GM18870 (cell line): ENCODE data around the gene MEGF6.

ENCODE experiments used
- ATAC-seq: cut with Tn5 transposase; IDR thresholded peaks from one replicate; pipeline ENCODE4 v1.9.1; 2021; ENCODE audit warnings: moderate library complexity; ENCODE audit not compliant: unreplicated experiment

MEGF6 gene

DNA sequence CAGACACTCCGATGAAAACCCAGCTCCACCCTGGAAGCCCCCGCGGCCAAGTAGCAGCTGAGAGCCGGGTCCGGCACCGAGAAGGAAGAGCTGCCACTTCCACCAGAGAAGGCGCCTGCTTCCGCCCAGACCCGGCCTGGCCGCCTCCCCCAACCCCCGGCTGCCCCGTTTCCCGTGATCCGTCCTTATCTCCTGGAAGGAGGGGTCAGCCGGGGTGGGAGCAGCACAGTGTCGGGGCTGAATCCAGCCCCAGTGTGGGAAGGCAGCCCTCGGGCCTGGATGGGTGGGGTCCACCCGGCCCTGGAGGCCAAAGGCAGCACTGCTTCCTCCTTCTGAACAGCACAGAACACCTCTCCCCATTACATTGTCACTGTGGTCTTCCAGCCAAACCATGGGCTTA is 69.4 kb downstream of the MEGF6 start:
- ATAC-seq, result no peak

DNA sequence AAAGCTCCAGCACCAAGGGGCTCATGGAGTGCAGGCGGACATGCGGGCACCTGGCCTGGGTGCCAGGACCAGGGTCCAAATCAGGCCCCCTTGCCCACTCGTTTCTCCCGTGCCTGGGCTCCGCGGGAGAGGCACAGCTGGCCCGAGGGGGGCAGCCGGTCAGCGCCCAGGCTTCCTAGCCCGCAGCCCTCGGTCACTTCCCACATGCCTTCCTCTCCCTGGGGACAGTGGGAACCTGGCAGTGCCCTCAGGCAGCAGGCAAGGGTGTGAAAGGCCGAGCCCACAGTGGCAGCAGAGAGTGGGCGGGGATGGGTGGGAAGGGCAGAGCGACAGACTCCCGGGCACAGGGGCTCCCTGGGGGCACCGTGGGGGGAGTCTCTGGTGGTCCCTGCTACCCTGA is 69.8 kb downstream of the MEGF6 start:
- ATAC-seq, result no peak

DNA sequence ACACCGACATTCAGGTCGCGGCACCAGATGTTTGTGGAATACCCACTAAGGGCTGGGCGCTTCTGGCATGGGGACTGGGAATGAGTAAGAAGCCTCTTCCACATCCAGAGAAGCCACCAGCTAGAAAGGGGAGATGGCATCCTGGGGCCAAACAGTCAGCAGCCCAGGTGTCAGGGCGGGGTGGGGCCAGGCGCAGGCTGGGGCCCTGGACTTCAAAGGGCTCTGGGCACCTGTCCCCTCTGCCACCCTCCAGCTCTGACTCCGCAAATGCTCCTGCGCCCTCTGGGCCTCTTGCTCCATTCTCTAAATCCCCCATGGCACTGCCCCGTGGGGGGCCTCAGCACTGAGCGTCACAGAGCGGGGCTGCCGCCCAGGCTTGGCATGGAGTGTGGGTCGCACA is 70.4 kb downstream of the MEGF6 start:
- no peak for ATAC-seq

DNA sequence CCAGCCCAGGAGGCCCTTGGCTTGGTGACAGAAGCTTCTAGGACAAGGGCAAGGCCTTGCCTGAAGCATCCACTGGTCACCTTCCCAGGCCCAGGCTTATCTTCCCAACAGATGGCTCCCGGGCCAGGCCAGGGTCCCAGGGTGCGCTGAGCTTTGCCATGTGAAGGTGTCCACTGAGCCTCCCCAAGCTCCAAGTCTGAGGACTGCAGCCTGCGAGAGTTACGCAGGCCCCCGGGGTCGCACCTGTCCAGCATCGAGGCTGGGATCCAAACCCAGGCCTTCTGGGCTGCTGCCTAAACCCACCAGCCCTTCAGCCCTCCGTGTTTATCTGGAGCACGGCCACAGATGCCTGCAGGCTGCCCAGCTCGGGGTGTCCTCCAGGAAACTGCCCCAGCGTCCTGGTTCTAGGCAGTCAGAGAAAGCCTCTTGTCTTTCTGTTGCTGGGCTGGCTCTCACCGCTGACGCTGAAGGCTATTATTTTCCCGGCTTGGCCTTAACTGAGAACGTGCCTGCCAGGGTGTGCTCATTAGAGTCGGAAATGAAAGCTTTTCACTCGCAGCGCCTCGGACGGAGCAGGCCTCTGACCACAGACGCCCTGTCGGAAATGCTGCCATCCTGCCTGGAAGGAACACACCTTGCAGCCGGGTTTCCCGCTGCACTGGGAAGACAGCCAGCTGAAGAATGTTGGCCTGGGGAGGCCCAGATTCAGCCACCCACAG is 71.4 kb downstream of the MEGF6 start:
- no peak for ATAC-seq

DNA sequence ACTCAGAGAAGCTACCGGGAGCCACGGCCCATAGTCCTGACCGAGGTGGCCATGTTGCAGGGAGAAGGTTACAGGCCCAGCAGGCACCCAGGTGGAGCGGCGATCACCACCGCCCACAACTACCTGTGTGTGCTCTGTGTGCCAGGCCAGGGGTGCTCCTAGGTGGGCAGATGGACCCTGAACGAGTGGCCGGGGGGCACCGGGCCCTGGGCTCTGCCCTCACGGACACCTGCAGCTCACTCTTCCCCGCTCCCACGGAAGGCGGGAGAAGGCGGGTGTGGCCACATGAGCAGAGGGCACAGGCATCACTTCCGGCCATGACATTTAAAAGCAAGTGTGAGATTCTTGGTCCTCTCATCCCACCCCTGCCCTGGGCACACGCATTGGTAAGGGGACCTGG is 73.9 kb downstream of the MEGF6 start:
- ATAC-seq, result no peak

DNA sequence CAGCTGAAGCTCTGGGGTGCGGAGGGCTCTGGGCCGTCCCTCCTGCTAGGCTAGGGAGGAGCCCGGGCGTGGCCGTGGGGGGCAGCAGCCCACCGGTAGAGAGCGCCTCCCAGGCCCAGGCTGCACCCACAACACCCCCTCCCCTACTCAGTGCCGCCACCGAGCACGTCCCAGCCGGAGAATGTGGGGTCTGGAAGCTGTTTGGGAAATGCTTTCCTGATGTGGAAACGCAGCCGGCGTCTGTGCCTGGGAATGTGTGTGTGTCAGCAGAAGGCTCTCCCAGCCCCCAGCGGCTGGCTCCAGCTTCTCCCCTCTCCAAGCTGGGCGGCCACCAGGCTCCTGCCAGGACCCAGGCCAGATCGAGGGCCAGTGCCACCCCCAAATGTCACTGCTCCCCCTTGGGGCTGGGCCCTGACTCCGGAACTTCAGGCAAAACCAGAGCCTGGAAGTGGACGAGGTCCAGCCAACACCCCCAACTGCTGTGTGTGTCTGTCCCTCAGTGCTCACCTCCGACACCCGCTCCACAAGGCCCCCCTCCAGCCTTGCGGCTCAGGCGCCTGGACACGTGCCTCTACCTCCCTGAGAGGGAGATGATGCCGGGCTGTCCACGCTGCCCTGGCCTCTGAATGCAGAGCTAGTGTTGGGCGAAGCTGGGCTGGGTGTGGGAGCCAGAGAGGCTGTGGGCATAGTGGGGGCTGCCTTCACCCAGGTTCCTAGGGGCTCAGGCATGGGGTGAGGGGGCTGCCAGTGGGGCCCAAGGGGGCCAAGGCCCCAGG is 74.7 kb downstream of the MEGF6 start:
- ATAC-seq, result no peak

DNA sequence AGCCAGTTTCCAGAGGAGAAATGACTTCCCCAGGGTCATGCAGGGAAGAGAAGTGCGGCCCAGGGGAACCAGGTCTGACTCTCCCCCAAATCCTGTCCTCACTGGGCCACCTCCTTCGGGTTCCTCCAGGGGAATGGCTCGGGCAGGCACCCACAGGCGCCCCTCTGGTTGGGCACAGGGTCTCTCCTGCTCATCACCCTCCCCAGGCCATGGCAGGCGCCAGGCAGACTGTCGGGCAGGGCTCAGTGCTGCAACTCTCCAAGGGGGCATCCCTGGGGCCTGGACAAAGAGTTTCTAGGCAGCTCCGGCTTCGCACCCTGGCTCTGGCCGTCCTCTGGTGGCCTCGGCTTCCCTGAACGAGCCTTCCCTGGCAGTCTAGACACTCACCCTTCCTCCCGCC is 75.6 kb downstream of the MEGF6 start:
- ATAC-seq, result no peak

DNA sequence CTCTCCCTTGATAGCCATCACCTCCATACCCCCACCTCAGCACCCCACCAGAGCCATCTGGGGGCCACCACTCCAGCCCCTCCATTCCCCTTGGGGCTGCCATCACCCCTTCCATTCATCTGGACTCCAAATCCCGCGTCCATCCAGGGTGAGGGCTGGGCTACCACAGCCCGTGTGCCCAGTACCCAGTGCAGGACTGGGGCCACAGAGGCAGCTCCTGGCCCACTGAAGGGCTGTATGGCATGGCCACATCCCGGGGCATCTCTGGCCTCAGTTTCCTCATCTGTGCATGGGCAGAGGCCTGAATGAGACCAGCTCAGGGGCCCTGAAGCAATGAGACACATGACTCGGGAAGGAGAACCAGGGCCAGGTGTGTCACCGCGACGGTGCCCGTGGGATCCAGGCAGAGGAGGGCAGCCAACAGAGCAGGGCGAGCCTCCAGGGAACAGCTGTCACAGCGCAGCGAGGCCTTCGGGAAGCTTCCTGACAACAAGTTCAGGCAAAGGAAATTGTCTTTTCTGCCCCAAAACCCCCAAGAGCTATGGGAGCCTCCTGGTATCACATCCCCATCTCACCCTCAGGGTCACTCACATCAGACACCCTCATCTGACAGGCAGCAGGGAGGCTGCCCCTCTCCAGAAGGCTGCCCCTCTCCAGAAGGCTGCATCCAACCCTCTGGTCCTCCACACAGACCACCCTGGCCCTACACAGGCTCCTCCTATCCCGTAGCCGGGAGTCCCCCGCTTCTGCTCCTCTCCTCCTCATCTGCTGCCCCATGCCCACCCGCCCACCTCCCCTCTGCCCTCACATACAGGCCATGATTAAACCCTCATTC is 76.3 kb downstream of the MEGF6 start:
- ATAC-seq, result no peak

DNA sequence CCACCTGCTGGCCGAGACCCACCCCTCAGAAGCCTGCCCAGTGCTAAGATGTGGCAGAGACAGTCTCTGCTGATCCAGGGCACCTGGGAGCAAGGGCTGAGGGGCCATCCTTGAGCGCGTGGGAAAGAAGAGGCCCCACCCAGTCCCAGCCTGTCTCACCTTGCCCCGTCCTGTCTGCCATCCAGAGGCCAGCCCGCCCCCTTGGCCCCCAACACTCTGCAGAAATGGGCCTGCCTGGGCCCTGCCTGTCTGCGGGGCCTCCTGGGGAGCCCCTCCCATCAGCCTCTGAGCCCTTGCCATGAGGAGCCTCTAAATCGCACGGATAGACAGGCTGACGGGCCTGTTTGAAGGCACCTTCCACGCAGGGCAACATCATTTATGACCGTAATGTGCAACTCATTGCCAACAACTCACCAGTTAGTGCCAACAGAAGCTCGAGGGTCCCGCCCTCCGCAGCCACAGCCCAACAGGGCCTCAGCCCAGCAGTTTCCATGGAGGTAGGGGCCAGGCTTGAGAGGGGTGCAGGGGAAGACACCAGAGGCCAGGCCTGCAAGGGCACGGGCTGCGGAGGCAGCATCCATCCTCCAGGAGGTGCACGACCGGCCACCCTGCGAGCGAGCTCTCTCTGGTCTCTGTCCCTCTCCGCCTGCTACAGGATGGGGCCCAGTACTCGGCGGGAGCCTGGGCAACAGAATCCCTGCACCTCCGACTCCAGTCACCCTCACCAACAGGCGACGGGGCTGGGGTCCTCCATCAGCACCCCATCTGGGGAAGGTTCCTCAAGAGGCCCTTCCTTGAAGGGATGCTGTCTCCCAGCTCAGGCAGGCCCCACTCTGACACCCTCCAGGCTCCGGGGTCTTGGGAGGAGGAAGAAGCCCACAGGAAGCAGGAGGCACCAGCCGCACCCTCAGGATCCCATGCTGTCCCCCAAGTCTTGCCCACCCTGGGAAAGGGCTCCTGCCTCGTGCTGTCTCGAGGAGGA is 78.0 kb downstream of the MEGF6 start:
- no peak for ATAC-seq

DNA sequence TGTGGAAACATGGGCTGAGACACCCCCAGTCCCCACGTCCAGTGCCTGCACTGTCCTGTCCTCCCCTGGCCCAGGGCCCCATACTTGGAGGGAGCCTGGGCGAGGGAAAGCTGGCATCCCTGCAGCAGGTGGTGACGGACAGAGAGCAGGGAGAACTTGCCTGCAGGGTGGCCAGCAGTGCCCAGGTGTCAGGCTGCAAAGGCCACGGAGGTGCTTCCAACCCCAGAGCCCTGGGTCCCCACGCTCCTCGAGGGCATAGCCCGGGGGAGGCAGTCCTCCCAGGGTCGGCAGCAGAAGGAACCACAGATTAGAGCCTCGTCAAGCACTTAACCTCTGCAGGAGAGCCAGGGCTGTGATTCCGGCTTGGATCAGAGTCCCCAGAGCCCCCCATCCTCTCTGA is 79.4 kb downstream of the MEGF6 start:
- ATAC-seq, result no peak

DNA sequence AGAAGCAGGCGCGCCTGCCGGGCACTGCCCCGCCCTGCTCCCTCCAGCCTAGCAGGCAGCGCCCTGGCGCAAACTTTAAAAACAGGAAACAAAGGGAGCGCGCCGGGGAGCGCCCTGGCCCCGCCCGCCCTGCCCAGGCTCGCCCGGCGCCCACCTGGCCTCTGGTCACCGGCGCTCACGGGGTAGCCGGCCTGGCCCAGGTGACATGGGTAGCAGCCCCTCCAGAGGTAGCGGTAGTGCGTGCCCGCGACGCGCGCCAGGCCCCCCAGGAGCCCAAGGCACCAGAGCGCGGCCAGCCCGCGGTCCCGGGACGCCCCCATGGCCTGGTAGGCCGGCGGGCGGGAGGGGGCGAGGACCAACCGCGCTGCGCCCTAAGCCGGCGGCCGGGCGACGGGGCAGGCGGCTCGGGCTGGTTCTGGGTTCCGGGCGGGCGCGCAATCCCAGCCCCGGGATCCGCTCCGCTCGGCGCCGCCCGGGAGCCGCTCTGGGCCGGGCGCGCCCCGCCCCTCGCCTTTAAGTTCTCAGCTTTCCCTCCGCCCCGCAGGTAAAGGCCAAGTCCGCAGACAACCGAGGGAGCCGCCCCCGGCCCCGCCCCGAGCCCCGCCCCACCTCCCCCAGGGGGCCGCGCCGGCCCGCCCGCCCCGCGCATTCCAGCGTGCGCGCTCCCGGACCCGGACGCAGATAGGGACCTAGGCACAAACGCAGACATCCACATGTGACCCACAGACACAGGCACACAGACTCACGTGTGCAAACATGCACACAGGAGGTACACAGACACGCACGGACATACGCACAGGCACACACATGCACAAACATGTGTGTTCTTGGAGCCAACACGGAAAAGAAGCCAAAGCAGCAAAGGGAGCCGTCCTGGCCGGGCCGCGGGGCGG is 80.1 kb downstream of the MEGF6 start:
- ATAC-seq, result no peak

DNA sequence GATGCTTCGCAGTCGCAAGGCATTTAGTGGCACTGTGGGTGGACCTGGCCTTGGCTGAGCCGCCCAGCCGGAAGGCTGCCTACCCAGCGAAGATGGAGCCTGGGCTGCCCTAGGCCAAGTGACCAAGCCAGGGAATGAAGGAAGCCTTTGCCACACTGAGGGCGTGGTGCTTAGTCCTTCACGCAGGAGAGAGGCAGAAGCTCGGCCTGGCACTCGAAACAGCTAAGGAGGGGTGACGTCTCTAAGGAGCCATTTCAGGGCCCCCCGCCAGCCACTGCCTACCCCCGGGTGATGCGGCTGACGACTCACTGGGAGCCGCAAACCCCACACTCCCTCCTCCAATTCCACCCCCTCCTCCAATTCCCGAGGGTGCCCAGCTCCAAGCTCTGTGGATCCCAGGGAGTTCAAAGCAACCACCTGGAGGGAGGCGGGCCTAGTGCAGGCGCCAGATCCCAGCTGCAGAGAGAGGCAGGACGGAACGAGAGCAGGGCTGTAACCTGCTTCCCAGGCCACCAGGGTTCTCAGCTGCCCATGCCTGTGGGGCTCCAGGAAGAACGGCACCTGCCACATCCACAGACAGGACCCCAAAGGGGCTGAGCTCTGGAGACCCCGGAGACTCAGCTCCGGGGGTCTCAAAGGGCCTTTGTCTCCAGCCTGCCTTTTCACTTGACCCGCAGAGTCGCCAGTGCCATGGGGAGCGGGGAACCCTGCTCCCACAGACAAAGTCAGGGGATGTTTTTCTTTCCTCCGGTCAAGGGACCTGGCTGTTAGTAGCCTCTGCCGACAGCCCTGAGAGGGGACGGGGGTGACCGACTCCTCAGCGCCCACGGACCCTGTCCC is 81.0 kb downstream of the MEGF6 start:
- ATAC-seq, result no peak

DNA sequence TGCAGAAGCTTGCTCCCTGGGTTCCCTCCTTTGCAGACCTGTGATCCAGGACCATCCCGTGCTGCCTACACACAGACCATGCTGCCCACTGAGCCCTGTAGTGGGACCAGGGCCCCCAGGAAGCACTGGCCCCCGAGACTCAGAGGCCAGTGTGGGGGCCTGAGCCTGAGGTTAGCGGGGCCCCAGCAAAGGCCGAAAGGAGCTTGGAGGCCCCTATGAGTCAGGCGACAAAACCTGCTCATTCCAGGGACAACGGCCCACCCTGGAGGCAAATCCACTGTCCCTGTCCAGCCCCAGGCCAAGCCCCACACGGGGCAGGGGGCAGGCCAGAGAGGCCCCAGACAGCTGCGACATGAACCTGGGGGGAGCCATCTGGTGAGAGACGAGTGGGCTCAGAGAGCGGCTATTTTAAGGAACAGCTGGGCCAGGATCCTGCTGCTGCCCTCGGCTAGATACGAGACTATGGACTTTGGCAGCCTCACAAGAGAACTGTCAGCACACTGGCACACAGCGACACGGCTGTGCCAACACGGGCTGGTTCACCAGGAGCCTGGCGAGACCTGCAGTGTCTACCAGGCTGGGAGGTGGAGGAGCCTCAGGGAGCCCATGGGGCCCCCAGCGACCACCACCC is 82.1 kb downstream of the MEGF6 start:
- no peak for ATAC-seq

DNA sequence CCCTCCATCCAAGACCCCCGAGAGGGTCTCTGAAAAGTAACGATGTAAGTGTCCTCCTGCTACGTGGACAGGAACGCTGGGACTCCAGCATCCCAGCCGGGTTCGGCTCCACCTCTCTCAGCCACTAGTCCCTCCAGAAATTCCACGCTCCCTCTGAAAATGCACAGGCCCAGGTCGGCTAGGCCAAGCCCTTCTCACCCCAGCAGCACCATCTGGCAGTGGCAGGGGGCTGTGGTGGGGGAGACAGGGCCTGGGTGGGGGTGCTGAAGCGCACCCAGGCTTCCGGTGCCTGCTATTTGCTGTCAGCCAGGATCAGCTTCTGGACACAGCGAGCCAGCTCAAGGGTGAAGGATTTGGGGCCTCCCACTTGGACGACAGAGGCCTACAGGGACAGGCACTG is 83.5 kb downstream of the MEGF6 start:
- no peak for ATAC-seq

DNA sequence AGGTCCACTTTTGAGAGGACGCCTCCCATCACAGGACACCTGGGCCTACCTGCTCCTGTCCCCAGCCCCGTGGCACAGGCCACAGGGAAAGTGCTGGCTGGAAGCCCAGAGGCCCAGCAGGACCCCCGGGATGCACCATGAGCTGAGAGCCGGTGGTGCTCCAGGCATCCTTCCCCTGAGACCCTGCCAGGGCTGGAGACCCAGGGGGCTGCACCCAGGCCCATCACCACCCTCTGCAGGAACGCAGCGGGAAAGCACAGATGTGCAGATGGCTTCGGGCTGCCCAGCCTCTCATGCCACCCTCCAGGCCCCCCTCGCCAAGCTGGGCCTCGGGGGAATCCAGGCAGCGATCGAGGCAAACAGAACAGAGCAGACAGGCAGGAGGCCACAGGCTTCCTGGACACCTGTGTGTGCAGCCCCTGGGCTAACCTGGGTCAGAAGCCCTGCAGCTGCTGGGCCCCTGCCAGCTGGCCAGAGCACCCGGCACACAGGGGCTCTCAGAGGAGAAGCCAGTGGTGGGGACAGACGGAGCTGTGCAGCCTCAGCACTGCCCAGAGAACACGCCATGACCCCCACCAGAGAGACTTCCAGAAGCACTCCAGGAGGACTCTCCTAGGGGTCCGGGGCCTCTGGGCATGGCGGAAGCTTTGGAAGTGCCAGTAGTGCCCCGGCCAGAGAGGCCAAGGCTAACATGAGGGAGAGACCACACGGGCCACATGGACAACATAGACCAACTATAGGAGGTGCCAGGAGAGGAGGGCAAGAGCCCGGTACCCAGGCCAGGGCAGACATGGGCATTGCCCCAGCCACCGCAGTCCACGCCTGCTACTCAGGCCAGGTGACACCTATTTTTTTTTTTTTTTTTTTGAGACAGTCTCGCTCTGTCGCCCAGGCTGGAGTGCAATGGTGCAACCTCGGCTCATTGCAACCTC is 85.5 kb downstream of the MEGF6 start:
- ATAC-seq, result no peak

DNA sequence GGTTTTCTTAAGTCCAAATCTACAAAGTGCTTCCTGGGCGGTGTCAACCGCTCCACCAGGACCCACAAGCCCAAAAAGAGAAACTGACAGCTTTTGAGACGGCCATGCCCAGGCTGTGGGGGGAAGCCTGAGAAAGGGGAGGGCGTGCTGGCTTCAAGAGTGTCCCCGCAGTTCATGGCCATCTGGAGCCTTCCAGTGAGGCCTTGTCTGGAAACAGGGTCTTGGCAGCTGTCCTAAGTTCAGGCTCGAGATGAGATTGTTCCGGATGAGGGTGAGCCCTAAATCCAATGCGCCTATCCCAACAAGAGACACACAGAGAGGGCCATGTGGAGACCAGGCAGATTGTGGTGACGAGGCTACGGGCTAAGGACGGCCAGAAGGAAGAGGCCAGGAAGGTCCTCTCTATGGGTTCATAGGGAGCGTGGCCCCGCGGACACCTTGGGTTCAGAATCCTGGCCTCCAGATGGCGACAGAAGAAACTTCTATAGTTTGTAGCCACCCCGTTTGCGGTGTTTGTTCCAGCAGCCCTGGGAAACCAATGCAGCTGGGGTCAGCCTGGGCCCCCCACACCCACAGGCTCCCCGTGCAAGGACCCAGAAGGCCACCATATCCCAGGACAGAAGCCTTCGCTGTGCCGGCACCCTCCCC is 86.6 kb downstream of the MEGF6 start:
- ATAC-seq, result no peak

DNA sequence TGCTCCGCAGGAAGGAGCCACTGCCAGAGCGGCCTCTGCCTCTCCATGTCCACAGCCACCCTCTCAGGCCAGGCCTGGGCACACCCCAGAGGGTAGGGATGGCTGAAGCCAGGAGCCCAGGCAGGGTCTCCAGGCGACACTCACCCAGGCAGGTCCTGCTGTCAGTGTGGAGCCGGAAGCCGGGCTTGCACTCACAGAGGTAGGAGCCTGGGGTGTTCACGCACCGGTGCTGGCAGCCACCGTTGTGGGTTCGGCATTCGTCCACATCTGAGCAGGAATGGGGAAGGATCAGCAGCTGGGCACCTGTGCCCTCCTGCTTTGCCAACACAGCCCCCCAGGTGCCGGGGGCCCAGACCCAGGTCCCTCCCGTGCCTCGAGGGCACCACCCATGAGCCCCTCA is 87.3 kb downstream of the MEGF6 start:
- no peak for ATAC-seq
